Activated CD8-positive, alpha-beta memory T cell treated with anti-CD3 and anti-CD28 coated beads for 1 hour (primary cell): Measurements from ENCODE around the gene SPATA22.
"Not testable (repeated sequence)": the region's sequence is repeated elsewhere in the genome, so short reads cannot be mapped to it uniquely, and the experiment has no call there.

Source experiments
- DNase-seq, 2 donors: peaks; one replicate each; pipeline ENCODE4 v3.0.0-alpha.2; 2020; ENCODE audit warnings: low read depth in 1 of 2; ENCODE audit errors: extremely low read depth in 1 of 2

SPATA22 gene

GRCh38 chr17:3471599-3471998, at the start of gene SPATA22:
Gene SPATA22, minus strand, starts transcription at chr17:3471819. Its CDS starts 2,494 bp downstream, at chr17:3469325.
- DNase-seq: no peak

GRCh38 chr17:3519472-3519871, 47.9 kb upstream of the SPATA22 start:
- not testable (repeated sequence) for DNase-seq

GRCh38 chr17:3514873-3515272, 43.3 kb upstream of the SPATA22 start:
- DNase-seq: no peak

GRCh38 chr17:3514167-3514566, 42.5 kb upstream of the SPATA22 start:
- DNase-seq: not testable (repeated sequence)

- DNase-seq: no peak
These were observed 41.9 kb upstream of the SPATA22 start for GRCh38 chr17:3513305-3514035.

- no peak for DNase-seq
These were observed 41.0 kb upstream of the SPATA22 start for GRCh38 chr17:3512505-3513171.

- no peak for DNase-seq
These were observed 40.4 kb upstream of the SPATA22 start for GRCh38 chr17:3511852-3512504.

GRCh38 chr17:3510090-3510489, 38.5 kb upstream of the SPATA22 start:
- no peak for DNase-seq

- DNase-seq: no peak
These were observed 36.2 kb upstream of the SPATA22 start for GRCh38 chr17:3507869-3508268.

GRCh38 chr17:3507071-3507470, 35.5 kb upstream of the SPATA22 start:
- DNase-seq: no peak

- no peak for DNase-seq
These were observed 34.4 kb upstream of the SPATA22 start for GRCh38 chr17:3506054-3506453.

- DNase-seq: no peak
These were observed 33.4 kb upstream of the SPATA22 start for GRCh38 chr17:3505008-3505407.

- DNase-seq: no peak
These were observed 31.7 kb upstream of the SPATA22 start for GRCh38 chr17:3503285-3503684.

GRCh38 chr17:3502466-3502865, 30.8 kb upstream of the SPATA22 start:
- no peak for DNase-seq

- no peak for DNase-seq
These were observed 29.7 kb upstream of the SPATA22 start for GRCh38 chr17:3501344-3501743.

- no peak for DNase-seq
These were observed 25.5 kb upstream of the SPATA22 start for GRCh38 chr17:3497101-3497500.

GRCh38 chr17:3485481-3486068, 14.0 kb upstream of the SPATA22 start:
- DNase-seq: no peak

- no peak for DNase-seq
These were observed 11.2 kb upstream of the SPATA22 start for GRCh38 chr17:3482852-3483251.

GRCh38 chr17:3479988-3480387, 8.4 kb upstream of the SPATA22 start:
- no peak for DNase-seq

GRCh38 chr17:3475812-3476610, 4.4 kb upstream of the SPATA22 start, which contains the start of gene ASPA:
Gene ASPA, plus strand, starts transcription at chr17:3475997. Its CDS starts 163 bp downstream, at chr17:3476160.
- DNase-seq: no peak

GRCh38 chr17:3475251-3475685, 3.6 kb upstream of the SPATA22 start:
- no peak for DNase-seq
